ENCODE measurements around the gene OR9K2. TPM values are rescaled to one million over a fixed set of nuclear protein-coding genes. Genes with fewer than 3 reads are reported as not detected.

The OR9K2 gene
- total and polyA plus RNA-seq, 2 donors (not counting 1 experiment from before 2014, with no cell fraction given) = not detected

- Histone ChIP-seq H2AFZ (ENCODE audit: low read length) (no peak overlapping the region), H3K4me3 (replicated peaks in 1 of 4; ENCODE audit: control extremely low read depth in 1 of 4, insufficient read depth in 1 of 4, low read depth in 3 of 4, low read length in 4 of 4) (no peak overlapping the region), H3K9ac (ENCODE audit: insufficient read depth, low read length) (no peak overlapping the region), H4K20me1 (ENCODE audit: control insufficient read depth, extremely low read depth, insufficient read depth, low read length) (no peaks in the 10 kb centered on the region), H3K4me2 (ENCODE audit: extremely low read depth, insufficient read depth, low read length) (no peak overlapping the region), H3K27me3 (ENCODE audit: control insufficient read depth, insufficient read depth, low read length) (no peaks in the 10 kb centered on the region), H3K79me2 (ENCODE audit: control insufficient read depth, insufficient read depth, low read length) (no peaks in the 10 kb centered on the region), H3K27ac (ENCODE audit: insufficient read depth, low read length) (no peak overlapping the region), H3K9me3 (ENCODE audit: control insufficient read depth, insufficient read depth, low read depth, low read length) (no peaks in the 10 kb centered on the region), H3K36me3 (ENCODE audit: control insufficient read depth, insufficient read depth, low read length) (no peaks in the 10 kb centered on the region), H3K4me1 (ENCODE audit: control insufficient read depth, extremely low read depth, insufficient read depth, low read length) (no peaks in the 10 kb centered on the region)
- TF ChIP-seq EZH2 (IDR thresholded peaks at IDR 0.05; ENCODE audit: low read length, missing control alignments) = no peak
- TF ChIP-seq, protein P1, sequence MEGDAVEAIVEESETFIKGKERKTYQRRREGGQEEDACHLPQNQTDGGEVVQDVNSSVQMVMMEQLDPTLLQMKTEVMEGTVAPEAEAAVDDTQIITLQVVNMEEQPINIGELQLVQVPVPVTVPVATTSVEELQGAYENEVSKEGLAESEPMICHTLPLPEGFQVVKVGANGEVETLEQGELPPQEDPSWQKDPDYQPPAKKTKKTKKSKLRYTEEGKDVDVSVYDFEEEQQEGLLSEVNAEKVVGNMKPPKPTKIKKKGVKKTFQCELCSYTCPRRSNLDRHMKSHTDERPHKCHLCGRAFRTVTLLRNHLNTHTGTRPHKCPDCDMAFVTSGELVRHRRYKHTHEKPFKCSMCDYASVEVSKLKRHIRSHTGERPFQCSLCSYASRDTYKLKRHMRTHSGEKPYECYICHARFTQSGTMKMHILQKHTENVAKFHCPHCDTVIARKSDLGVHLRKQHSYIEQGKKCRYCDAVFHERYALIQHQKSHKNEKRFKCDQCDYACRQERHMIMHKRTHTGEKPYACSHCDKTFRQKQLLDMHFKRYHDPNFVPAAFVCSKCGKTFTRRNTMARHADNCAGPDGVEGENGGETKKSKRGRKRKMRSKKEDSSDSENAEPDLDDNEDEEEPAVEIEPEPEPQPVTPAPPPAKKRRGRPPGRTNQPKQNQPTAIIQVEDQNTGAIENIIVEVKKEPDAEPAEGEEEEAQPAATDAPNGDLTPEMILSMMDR (conservative IDR thresholded peaks at IDR 0.05 in 1 of 2, IDR thresholded peaks at IDR 0.05 in 1 of 2; ENCODE audit: low read depth in 1 of 2, low read length in 2 of 2) = no peak
- no peak for DNase-seq (ENCODE audit: low read depth in 2 of 2)
These were observed 46.5 kb downstream of the OR9K2 start for GRCh38 chr12:55172686-55173085.

DNA sequence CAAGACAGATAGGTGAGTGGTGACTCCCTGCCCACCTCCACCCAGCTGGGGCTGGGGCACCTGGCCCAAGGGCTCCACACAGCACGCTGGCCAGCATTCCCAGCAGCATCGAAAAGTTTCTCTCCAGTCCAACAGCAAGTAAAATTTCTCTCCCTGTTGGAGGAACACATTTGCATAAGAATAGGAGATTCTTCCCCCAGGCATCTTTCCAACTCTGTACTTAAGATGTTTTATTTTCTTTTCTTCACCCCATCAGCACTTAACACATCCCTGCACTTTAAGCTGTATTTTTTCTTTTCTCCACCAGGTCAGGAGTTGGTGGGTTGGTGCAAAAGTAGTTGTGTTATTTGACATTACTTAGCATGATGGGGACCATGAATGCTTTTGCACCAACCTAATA is 47.2 kb downstream of the OR9K2 start:
- Histone ChIP-seq H3K9ac (ENCODE audit: insufficient read depth, low read length) (no peak overlapping the region), H3K27me3 (ENCODE audit: control insufficient read depth, insufficient read depth, low read length) (no peaks in the 10 kb centered on the region), H3K9me3 (ENCODE audit: control insufficient read depth, insufficient read depth, low read depth, low read length) (no peaks in the 10 kb centered on the region), H3K4me1 (ENCODE audit: control insufficient read depth, extremely low read depth, insufficient read depth, low read length) (no peaks in the 10 kb centered on the region), H3K4me2 (ENCODE audit: extremely low read depth, insufficient read depth, low read length) (no peak overlapping the region), H2AFZ (ENCODE audit: low read length) (no peak overlapping the region), H3K79me2 (ENCODE audit: control insufficient read depth, insufficient read depth, low read length) (no peaks in the 10 kb centered on the region), H3K27ac (ENCODE audit: insufficient read depth, low read length) (no peak overlapping the region), H4K20me1 (ENCODE audit: control insufficient read depth, extremely low read depth, insufficient read depth, low read length) (no peaks in the 10 kb centered on the region), H3K4me3 (replicated peaks in 1 of 4; ENCODE audit: control extremely low read depth in 1 of 4, insufficient read depth in 1 of 4, low read depth in 3 of 4, low read length in 4 of 4) (no peak overlapping the region), H3K36me3 (ENCODE audit: control insufficient read depth, insufficient read depth, low read length) (no peaks in the 10 kb centered on the region)
- DNase-seq (ENCODE audit: low read depth in 2 of 2) = no peak
- TF ChIP-seq, protein P1 (conservative IDR thresholded peaks at IDR 0.05 in 1 of 2, IDR thresholded peaks at IDR 0.05 in 1 of 2; ENCODE audit: low read depth in 1 of 2, low read length in 2 of 2) = no peak
- TF ChIP-seq EZH2 (IDR thresholded peaks at IDR 0.05; ENCODE audit: low read length, missing control alignments) = no peak

Other genes starting within 250 kb of the OR9K2 start
- not detected in 2 replicates for gene TESPA1, start 141.6 kb upstream of the OR9K2 start, total RNA-seq
- not detected in 2 replicates for gene TESPA1, start 141.6 kb upstream of the OR9K2 start, polyA plus RNA-seq
- gene NEUROD4, start 106.4 kb upstream of the OR9K2 start, total RNA-seq = not detected in 2 replicates
- not detected in 2 replicates for gene NEUROD4, start 106.4 kb upstream of the OR9K2 start, polyA plus RNA-seq
- not detected in 2 replicates for gene OR10A7, start 94.6 kb downstream of the OR9K2 start, total RNA-seq
- gene OR10A7, start 94.6 kb downstream of the OR9K2 start, polyA plus RNA-seq = not detected in 2 replicates
- not detected in 2 replicates for gene OR6C74, start 118.2 kb downstream of the OR9K2 start, total RNA-seq
- not detected in 2 replicates for gene OR6C74, start 118.2 kb downstream of the OR9K2 start, polyA plus RNA-seq
- not detected in 2 replicates for gene OR6C6, start 170.2 kb downstream of the OR9K2 start, total RNA-seq
- not detected in 2 replicates for gene OR6C6, start 170.2 kb downstream of the OR9K2 start, polyA plus RNA-seq
- gene OR6C1, start 187.9 kb downstream of the OR9K2 start, total RNA-seq = not detected in 2 replicates
- gene OR6C1, start 187.9 kb downstream of the OR9K2 start, polyA plus RNA-seq = not detected in 2 replicates
- gene OR6C3, start 204.3 kb downstream of the OR9K2 start, total RNA-seq = not detected in 2 replicates
- not detected in 2 replicates for gene OR6C3, start 204.3 kb downstream of the OR9K2 start, polyA plus RNA-seq
- not detected in 2 replicates for gene OR6C75, start 236.6 kb downstream of the OR9K2 start, total RNA-seq
- gene OR6C75, start 236.6 kb downstream of the OR9K2 start, polyA plus RNA-seq = not detected in 2 replicates

All from fibroblast of lung (primary cell).